NCI-H2227 (cell line): ENCODE results near the gene FGD3.
A peak's percentile ranks its signal among the peaks of the same experiment; 100 is the strongest.

Experiments used
- DNase-seq: peaks from one replicate; lab custom pipeline; 2025; ENCODE audit not compliant: unreplicated experiment; lab: John Stamatoyannopoulos, UW

The FGD3 gene

DNA sequence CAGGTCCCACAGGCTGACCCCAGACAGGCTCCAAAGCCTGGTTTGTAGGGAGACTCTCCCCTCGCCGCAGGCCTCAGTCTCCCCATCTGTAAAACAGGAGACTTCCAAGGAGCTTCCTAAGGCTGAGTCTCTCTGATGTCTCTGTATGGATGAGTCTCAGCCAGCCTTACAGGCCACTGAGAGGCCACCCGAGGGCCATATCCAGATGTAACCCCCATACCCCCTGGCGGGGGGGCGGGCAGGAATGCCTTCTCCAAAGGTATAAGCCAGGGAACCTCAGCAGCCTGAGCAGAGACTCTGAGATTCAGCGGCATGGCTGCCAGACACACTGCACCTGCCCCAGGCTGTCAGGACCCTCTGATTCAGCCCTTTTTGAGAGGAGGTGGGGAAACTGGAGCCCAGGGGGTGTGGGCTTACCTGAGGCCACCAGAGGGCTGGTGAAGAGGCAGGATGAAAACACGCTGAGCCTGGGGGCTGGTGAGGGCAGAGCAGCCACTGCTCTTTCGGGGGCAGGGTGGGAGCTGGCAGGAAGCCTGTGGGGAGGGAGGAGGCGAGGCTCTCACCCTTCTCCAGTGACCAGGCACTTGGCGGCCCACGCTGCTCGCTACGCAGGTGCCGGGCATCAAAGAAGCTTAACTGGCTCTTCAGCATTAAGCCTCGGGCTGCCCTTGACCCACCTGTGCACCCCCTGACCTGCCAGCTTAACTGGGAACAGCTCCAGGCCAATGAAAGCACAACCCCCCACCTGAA is 105.6 kb downstream of the FGD3 start:
- no peak for DNase-seq

DNA sequence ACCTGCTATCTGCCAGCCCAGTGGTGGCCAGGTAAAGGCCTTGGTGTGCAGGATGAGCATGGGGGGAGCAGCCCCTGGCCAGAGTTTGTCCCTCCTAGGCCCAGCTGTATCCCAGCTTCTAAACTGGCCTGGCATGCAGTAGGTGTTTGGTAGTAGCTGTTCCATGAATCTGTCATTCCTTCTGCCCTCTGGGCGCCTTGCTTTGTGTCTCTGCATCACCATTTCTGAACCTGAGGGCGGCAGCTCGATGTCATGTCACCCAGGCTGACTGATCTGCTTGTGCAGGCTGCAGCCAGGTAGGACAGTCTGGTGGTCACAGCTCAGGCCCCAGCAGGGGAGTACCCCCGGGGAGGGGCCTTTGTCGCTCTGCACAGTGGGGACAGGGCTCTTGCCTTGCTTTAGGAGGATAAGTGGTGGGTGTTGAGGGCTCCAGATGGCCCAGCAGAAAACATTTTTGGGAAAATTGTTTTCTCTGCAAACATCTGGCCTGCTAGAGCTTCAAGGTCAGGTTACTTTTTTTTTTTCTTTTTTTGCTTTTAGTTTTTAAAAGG is 106.5 kb downstream of the FGD3 start:
- DNase-seq, result no peak

DNA sequence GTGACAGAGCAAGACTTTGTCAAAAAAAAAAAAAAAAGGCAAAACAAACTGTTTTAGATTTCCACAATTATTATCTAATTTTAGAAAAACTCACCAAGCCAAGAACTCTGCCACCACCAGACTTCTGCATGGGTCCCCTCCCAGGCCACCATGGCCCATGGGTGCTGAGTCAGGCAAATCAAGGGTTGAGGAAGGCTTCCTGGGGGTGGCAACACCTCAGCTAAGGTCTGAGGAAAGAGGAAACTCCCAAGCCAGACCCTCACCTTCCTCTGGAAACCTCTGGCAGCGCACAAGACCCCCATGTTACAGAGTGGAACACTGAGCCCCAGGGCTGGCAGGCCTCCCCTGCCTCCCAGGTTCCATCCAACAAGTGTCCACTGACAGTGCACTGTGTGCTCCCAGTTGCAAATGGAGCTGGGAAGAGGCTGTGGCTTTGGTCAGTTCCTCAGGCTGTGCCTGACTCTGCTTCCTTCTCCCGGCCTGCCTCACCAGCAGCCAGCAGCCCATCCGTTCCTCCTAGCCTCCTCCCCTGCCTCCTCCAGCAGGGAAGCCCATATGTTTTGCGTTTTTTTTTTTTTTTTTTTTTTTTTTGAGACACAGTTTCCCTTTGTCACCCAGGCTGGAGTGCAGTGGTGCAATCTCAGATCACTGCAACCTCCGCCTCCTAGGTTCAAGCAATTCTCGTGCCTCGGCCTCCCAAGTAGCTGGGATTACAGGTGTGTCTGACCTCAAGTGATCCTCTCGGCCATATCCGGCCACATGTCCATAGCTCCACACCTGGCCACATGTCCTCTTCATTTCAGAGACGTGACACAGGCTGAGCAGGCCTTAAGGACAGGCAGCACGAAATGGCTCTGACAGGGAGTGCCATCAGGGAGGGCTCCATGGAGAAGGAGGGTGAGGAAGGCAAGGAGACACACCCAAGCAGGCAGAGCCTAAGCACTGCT is 107.7 kb downstream of the FGD3 start:
- no peak for DNase-seq

DNA sequence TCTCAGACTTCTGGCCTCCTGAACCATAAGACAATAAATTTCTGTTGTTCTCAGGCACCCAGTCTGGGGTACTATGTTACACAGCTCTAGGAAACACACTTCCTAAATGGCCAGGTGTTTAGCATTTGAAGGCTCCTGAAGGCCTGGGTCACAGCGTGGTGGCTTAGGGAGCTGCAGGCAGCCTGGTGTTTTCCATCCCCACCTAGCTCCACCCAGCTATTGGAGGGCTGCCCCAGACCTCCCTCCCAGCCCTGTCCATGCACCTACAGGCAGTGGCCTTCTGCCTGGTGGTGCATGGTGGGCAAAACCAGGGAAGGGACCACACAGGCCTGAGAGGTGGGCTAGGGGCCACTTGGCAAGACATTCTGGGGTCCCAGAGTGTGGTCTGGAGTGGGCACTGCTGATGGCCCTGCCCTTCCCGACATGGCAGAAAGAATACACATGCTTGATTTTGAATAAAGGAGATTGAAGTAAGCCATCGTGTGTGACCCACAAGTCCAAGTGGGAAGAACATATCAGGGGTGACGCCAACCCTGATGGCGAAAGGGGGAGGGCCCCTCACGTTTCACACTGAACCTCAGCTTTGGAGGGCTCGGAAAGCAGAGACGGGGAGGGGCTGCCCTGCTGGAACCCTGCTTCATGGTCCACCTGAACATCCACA is 109.8 kb downstream of the FGD3 start:
- no peak for DNase-seq

DNA sequence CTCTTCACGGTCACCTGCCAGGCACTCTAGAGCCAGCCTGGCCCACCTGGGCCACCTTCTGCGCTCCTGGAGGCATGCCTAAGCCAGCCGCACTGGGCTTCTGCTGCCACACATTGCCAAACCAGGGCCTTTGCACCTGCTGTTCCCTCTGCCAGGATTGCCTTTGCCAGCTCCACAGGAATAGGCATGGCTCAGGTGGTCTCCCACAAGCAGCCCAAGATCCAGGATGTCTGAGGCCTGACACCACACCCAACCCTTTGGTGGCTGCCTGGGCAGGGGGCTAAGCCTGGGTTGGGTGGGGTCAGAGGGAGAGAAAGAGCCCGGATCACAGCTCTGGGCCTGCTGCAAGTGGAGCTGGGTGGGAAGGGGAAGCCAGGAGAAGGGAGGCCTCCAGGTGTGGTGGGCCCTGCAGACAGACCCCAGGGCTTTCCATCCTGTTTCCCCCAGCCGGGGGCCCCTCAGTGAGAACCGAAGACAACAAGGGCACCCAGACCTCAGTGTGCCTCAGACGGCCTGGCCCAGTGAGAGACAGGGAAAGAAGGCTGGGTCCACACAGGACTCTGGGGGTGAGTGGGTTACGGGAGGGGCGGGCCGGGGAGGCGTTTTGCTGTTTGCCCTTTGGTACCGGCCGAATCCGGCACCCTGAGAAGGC is 110.5 kb downstream of the FGD3 start:
- DNase-seq, result no peak

DNA sequence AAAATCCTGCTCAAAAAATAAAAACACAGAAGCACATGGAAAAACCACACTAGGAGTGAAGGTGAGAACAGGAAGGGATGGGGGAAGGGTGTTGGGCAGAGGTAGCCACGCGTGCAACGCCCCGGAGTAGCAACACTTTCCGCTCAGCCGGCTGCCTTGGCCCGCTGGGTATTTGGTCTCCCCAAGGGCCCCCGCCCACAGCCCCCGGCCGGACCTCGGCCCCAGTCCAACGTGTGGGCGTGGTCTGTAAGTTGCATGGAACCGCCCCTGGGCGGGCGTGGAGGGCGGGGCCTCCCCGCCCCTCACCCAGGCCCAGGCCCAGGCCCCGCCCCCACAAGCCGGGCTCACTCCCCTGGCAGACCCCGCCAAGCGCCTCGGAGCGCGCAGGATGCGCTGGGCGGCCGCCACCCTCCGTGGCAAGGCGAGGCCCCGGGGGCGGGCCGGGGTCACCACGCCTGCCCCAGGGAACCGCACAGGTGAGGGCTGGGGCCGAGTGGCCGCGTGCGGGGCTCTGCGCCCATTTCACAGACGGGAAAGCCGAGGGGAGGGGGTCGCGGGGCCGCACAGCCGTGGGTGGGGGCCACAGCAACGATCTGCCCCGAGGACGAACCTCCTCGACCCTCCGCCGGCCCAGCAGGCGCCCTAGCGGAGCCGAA is 111.2 kb downstream of the FGD3 start, which contains the start of gene SUSD3:
TSS of gene SUSD3 (plus strand) at position 347 of the 656 bp plus-strand sequence. CDS start at position 389, 42 bp downstream.
- DNase-seq, result peak; percentile 49

DNA sequence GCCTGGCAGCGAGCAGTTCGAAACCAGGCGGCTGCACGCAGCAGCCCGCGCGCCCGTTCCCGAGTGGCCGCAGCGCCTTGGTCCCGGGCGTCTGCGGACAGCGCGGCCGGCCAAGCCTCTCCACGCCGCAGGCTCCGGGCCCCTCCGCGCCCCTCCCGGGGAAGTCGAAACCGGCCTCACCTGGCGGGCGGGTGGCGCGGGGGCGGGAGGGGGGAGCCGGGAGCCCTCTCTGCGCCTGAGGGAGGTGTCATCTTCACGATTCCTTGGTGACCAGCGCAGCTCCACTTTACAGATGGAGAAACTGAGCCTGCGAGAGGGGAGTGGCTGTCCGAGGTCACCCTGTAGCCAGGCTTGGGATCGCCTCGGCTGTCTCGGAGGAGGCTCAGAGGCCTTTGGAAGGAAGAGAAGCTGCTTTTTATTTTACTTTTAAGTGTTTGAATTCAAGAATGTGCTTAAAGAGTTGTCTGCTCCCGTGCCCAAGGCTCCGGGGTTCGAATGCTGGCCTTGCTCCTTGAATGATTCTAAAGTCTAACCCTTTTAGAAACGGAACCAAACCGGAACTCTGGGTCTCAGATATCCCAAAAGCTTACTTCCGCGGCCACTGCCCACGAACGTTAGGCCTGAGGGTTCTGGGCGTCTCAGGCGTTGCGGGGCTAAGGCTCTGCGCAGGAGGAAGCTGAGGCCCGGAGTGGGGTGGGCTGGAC is 111.8 kb downstream of the FGD3 start:
- DNase-seq, result no peak

DNA sequence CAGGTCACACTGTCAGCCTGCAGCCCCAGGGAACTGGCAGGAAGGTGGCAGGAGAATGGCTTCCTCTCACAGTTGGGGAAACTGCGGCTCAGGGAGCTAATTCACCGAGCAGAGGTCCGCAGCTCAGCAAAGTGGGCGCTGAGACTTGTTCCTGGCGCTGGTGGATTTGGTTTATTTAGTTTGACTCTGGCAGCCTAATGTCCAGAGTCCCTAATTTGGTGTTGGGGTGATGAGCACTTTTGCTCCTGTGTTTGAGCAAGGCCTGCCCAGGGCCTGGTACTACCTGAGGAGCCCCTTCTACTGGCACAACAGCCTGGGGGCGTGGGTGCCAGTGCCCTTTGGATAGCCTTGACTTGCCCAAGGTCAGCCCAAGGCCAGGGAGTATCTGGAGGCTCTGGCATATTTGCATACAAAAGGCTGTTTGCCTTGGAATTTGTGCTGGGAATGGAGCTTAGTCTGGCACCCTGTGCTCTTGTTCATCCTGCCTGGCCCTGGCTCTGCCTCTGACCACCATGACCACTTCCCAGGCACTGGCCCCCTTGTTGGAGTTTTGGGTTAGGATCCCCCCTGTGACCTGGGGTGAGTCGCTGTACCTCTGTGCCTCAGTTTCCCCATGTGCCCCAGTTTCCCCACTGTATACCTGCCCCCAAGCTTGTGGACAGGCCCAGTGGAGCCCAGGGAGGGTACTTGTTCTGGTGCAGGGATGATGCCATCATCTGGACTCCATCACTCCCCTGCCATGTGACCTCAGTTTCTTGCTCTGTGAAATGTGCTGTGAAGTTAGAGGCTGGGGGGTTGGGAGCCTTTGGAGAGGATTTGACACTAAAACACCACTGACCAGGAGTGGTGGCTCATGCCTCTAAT is 112.6 kb downstream of the FGD3 start:
- no peak for DNase-seq

DNA sequence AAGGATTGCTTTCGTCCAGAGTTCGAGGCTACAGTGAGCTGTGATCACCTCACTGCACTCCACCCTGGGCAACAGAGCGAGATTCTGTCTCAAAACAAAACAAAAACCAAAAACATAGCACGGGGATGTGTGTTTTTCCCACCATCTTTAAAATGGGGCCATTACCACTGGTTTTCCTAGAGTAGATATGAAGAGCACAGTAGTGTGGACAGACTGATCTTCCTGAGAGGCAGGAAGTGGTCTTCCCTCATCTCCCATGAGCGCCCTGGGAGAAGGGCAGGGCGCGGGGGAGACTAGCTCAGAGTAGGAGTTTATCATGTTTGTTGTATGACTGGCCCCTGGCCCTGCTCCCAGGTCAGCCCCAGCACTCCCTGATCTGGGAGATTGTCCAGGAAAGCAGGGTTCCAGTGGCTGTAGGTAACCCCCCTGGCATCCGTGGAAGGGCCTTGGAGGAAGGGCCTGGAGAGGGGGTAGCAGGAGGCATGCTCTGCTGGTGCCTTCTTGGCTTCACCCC is 113.5 kb downstream of the FGD3 start:
- no peak for DNase-seq

DNA sequence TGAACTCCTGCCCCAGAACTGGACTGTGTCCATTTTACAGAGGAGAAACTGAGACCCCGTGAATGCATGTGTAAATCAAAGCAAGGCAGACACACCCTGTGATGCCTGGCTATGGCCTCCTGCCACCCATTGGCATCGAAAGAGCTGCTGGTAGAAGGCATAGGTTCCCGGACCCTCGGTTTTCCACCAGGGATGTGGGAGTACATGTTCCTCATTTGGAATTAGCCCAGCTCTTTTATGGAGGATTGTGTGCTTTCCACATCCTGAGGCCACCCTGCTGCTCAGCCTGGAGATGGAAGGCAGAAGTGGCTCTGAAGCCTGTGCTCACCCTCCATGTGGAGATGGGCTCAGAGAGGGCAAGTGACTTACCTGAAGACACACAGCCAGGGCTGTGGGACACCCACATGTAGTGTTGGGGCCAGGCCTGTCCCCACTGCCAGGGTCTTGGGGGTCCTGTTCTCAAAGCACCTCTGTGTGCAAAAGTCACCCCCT is 114.0 kb downstream of the FGD3 start:
- no peak for DNase-seq

DNA sequence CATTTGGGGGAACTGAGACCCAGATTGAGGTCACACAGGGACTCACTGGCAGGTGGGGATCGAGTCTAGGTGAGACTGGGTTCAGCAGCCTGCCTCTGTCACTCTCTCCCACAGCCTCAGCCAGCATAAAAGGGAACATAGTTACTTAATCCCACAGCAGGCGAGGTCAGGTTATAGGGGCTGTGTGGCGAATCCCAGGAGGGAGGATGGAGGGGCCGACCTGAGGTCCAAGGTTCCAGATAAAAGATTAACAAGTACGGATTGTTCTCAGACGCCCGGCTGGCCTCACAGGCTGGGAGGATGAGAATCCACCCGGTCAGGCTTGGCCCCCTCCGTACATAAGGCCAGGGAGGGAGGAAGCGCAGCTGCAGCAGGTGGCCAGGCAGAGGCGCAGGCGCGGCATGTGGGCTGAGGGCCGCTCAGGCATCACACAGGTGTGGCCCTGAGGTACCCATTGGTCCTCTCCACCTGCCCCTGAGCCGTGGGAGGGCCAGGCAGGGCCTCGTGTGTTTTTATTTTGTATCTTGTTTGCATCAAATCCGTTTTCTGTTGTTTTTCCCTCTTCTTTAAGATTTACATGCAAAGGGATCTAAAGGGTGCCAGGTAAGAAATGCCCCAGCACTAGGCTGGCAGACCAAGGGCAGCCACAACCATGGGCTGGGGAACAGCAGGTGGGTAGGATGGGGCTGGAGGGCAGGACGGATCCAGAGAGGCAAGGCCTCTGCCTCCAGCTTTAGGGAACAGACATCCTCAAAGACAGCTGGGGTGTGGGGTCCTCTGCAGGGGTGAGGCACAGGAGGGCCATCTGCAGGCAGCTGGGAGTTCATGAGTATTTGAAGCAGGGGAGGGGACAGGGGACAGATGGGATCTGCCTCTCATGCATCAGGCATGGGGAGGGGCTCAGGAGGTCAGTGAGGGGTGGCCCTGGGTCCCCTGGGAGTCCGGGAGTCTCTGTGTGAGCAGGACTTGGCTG is 114.8 kb downstream of the FGD3 start:
- no peak for DNase-seq

DNA sequence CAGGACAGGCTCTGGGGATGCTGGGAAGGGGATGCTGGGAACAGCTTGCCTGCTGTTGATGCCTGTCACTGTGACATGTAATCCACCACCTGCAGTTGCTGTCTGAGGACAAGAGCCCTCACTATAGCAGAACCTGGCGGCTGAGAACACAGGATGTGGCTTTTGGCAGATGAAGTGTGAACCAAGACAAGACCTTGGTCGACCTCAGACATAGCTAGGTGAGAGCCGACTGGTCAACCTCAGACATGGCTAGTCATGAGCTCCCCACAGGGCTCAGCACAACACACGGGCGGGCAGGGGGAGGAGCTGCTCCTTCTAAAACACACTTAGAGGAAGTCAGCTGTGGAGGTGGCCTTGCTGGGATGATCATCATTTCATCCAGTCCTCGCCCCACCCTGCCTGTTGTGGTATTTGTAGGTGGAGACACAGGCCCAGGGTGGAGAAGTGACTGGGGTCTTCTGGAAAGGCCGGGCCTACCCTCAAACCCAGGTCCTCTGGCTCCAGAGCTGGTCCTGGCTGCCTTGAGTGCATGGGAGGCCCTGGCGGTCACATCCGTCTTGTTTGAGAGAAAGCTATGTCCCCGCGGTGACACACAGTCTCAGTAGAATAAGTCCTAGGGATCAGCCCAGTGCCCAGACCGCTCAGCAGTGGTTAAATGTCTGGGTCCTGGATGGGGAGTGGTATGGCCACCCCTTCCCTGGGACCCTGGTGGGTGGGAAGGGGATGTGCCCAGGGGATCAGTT is 117.2 kb downstream of the FGD3 start:
- DNase-seq, result no peak

DNA sequence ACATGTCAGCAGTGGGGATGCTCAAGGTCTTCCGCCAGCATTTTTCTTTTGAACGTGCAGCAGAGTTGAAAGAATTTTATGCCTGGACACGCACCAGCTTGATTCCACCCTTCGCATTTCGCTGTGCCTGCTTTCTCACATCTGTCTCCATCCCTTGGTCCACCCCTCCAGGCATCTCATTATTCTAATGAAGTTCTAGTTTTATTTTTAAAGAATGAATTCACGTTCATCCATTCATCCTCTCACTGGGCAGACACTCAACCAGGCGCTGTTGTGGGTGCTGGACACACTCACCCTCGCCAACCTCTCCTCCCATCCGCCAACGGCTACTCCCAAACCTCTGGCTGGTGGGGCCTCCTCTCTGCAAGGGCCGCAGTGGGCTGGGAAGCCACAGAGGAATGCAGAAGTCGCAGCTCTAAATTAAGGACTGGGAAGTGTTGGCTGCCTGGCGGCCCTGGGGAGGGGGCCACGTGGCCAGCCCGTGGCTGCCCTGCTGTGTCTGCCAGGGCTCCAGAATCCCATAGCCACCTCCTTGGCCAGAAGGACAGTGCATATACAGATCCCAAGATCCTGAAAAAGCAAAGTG is 117.9 kb downstream of the FGD3 start:
- DNase-seq, result no peak

DNA sequence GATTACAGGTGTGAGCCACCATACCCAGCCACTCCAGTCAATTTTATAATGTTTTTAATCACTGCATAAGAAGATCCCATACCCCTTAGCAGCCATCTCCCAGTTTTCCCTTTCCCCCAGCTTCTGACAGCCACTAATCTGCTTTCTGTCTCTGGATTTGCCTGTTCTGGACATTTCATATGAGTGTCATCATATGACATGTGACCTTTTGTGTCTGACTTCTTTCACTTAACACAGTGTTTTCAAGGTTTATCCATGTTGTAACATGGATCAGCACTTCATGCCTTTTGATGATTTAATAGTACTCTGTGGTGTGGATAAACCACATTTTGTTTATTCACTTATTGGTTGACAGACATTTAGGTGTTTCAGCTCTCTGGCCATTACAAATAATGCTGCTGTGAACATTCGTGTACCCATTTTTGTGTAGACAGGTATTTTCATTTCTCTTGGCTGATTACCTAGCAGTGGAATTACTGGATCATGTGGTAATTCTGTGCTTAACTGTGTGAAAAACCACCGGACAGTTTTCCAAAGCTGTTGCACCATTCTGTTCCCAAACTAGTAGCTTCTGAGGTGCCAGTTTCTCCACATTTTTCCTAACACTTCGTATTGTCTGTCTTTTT is 119.8 kb downstream of the FGD3 start:
- no peak for DNase-seq

DNA sequence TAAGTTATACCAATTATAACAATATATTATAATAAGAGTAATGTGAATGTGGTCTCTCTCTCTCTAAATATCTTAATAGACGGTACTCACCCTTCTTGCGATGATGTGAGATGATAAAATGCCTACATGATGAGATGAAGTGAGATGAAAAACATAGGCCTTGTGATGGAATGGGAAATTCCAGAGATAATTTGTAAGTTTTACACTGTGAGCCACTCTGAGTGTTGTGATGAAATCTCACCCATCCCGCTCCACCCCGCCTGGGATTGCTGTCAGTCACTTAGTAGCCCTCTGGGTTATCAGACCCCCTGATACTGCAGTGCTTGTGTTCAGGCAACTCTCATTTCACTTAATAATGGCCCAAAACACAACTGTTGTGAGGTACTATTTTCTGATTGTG is 121.6 kb downstream of the FGD3 start:
- DNase-seq, result no peak

DNA sequence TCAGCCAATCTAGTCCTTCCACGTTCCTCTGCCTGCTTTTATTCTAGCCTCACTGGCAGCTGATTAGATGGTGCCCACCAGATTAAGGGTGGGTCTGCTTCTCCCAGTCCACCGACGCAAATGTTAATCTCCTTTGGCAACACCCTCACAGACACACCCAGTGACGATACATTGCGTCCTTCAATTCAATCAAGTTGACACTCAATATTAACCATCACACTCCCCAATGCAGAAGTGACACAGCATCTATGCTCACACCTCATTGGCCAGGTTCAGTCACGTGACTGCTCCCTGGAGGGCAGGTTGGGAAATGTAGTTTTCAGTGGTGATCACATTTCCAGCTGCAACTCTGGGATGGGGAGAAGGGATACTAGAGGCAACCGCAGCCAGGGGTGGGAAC is 124.1 kb downstream of the FGD3 start:
- peak; percentile 29 for DNase-seq
